GM21619 (cell line): ENCODE results near the gene C12orf56.
"Not testable (repeated sequence)": the region's sequence is repeated elsewhere in the genome, so short reads cannot be mapped to it uniquely, and the experiment has no call there.

Experiments used
- ATAC-seq: cut with Tn5 transposase; IDR thresholded peaks from one replicate; pipeline ENCODE4 v1.9.1; 2021; ENCODE audit not compliant: unreplicated experiment

The C12orf56 gene

DNA sequence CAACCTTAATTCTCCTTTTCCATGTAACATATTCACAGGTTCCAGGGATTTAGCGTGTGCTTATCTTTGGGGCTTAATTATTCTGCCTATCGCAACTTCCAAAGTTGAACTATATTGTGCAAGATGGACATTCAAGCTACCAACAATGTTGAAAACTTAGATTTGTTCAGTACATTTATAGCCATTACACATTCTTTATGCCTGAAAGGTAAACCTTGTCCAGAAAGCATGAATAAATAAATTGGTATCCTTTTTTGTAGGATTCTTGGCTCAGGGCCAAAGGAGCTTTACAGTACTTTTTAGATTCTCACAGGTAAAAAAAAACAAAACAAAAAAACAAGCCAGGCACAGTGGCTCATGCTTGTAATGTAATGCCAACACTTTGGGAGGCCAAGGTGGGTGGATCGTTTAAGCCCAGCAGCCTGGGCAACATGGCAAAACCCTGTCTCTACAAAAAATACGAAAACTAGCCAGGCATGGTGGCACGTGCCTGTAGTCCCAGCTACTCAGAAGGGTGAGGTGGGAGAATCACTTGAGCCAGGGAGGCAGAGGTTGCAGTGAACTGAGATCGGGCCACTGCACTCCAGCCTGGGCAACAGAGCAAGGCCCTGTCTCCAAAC, 3.3 kb downstream of the C12orf56 start:
- no peak for ATAC-seq

DNA sequence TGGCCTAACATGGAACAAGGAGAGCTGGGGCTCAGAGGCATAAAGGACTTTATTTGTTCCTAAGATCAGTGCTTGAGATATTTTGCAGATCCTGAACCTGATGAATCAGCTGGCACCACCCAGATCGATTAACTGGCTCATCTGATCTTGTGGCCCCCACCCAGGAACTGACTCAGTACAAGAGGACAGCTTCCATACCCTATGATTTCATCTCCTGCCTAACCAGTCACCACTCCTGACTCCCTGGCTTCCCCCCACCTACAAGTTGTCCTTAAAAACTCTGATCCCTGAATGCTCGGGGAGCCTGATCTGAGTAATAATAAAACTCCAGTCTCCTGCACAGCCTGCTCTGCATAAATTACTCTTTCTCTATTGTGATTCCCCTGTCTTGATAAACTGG, 5.1 kb downstream of the C12orf56 start:
- ATAC-seq: no peak

DNA sequence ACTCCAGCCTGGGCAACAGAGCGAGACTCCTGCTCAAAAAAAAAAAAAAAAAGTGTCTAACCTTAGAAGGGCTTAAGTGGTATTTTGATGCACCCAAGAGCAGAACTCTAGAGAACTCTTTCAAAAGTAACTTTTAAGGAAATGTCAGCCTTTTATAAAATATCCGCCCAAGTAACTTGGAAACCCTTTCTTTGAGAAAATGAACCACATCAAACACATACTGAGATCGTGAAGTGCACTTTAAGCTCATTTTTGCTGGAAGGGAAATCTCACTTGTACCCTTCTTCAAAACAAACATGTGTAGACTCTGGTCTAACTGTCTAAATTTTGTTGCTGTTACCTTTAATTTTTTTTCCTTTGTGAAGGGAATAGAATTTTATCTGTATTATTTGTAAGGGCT, 5.5 kb downstream of the C12orf56 start:
- no peak for ATAC-seq

DNA sequence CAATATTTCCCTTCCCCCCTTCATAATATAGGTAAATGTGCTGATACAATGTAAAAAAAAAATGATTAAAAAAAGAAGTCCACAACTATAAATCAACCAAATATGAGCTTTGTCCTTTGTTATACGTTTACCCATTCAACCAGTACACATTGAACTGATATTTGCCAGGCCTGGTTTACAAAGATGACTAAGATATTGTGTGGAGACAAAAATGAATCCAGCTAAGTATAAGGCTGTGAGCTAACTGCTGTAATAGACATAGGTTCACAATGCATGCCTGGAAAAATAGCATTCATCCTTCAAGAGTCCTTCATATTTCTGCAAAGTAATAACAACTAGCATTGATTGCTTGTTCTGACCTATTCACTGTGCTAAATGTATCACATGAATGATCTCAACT, 6.9 kb downstream of the C12orf56 start:
- no peak for ATAC-seq

DNA sequence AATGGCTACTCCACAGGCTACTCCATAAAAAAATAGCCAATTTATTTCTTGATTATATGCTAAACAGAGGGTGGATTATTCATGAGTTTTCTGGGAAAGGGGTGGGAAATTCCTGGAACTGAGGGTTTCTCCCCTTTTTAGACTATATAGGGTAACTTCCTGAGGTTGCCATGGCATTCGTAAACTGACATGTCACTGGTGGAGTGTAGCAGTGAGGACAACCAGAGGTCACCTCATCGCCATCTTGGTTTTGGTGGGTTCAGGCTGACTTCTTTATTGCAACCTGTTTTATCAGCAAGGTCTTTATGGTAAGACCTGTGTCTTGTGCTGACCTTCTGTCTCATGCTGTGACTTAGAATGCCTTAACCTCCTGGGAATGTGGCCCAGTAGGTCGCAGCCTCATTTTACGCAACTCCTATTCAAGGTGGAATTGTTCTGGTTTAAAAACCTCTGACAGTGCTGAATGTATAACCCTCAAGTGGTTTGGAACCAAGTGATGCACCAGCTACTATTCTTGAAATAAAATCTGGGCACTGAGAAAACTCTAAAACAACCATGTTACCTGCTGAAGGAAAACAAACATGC, 27.7 kb downstream of the C12orf56 start:
- no peak for ATAC-seq

DNA sequence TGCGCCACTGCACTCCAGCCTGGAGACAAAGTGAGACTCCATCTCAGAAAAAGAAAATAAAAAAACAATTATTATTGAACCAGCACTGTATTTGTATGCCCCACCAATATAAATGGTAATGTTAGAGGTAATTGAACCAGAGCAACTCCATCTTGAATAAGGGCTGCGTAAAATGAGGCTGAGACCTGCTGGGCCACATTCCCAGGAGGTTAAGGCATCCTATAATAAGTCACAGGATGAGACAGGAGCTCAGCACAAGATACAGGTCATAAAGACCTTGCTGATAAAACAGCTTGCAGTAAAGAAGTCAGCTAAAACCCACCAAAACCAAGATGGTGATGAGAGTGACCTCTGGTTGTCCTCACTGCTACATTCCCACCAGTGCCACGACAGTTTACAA, 29.4 kb downstream of the C12orf56 start:
- ATAC-seq: not testable (repeated sequence)

DNA sequence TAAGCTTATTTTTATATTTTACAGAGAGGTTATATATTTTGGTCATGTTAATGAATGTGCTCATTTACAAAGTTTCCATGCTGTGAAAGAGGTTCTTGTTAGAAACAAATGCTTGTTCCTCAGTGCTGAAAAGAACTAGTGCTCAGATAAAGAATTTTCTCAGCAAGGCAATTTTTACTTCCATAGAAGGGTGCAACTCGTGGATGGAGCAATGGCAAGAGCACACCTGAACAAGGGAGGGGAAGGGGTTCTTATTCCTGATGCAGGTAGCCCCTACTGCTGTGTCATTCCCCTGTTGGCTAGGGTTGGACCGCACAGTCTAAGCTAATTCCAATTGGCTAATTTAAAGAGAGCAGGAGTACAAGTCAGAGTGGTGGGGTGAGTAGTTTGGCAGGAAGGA, 34.3 kb downstream of the C12orf56 start:
- ATAC-seq: not testable (repeated sequence)

DNA sequence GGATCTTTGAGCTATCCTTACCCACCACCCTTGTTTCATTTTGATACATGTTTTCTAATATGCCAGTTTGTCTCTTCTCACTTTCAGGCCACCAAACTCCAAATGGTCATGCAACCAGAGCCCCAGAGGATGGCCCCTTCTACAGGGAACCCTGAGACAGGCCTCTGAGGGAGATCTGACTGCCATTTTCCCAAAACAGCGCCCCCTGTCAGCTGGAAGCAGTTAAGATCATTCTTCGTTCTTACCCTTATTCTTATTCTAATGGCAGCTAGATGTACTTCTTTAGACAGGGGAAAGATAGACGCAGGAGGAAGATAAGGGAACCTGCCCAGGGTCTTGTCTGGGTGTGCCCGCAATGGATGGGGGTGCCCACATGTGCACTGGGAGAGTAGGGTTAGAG, 38.4 kb downstream of the C12orf56 start:
- no peak for ATAC-seq

DNA sequence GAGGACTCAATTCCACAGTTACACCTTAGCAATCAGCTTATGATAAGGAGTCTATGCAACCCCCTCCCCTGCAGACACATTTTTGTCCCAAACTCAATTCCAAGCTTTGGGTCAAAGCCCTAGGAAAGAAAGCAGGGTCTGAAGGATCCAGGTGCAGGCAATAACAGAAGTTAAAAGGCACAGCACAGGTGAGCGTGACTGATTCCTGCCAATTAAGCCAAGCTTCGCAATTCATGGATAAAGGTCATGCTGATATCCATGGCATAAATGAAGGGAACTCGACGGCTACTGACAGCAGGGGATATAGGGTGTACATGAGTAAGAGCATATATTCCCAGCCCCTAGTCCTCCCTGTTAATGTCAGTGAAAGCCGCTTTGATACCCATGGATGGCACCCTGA, 39.3 kb downstream of the C12orf56 start:
- no peak for ATAC-seq

DNA sequence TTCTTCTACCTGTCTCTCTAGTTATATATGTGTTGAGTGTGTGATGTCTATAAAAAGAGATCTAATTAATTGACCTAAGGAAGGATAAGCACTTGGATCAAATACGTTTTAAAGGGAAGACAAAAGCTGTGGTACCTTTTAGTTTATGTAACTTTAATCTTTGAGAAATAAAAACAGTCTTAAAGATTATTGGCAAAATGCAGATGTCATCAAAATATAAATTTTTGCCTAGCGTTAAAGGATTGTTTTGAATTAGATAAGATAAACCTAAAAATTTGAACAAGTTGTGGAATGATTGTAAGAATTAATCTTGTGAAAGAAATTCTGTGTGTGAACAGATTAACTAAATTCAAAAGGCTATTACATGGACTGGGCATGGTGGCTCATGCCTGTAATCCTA, 42.9 kb downstream of the C12orf56 start:
- ATAC-seq: no peak

DNA sequence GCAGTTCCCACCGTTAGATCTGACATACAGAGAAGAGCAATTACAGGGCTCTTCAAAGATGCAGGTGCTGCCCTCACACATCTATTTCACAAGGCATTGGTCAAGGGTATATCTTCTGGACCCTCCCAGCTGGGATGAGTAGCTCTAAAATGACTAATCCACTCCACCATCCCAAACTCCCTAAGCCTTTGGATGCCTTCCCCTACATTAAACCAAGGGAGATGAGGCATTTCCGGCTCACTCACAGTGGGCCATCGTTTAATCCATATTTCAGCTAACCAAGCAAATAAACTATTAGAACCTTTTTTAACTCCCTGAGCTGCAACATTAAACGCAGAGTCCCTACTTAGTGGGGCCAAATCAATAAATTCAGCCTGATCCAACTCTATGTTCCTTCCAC, 45.9 kb downstream of the C12orf56 start:
- ATAC-seq: not testable (repeated sequence)

DNA sequence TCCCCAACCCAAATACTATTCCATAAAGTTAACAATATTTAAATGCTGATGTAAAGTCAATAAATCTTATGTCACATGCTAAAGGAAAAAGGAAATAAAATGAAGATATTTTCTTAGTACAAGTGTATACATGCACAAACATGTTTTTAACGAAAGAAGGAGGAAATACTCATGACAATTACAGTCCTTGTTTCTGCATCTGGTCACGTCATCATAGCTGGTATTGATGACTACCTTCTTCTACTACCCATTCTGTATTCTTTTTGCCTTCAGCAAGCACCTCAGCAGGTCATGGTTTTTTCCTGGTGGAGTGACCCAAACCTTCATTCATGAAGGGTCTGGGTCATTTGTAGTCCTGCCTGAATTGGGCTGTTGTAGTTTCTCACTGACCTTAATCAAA, 50.0 kb downstream of the C12orf56 start:
- not testable (repeated sequence) for ATAC-seq

DNA sequence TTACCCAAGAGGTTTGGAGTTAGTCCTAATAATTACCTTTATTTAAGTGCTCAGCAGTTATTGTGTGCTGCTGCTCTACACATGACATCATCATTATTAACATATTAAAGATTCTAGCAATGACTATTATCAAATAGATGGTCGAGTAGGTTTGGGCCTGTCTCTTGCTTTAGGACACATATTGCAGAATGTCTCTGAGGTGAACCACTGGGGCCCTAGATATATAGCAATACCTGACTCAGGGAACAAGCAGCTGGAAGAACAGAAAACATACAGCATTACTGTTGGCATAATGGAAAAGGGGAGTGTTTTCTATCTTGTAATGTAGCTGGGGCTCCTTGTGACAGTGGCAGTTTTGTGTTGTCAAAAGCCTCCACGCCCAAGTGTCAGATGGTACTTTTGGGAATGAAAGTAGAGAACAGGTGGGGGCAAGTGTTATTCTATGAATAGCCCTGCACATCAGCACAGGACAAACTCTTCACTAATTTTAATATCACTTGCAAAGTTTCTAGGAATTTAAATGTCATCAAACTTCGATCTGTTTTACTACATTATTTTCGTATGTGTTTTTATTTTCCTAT, 54.6 kb downstream of the C12orf56 start:
- no peak for ATAC-seq

DNA sequence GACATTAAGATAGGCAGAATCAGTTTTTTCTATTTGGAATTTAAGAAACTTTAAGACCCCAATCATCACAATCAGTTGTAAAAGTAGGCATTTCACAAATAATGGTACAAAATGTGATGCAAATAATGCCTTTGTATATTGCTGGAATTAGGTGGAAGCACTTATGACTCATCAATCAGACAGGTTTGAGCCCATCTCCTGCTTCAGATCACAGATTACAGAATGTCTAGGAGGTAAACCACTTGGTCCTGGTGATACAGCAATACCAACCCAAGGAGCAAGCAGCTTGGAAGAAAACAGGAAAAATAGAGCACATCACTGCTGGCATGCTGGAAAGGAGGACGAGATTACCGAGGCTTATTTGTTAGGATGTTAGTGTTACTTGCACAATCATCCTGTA, 57.6 kb downstream of the C12orf56 start:
- ATAC-seq: no peak

DNA sequence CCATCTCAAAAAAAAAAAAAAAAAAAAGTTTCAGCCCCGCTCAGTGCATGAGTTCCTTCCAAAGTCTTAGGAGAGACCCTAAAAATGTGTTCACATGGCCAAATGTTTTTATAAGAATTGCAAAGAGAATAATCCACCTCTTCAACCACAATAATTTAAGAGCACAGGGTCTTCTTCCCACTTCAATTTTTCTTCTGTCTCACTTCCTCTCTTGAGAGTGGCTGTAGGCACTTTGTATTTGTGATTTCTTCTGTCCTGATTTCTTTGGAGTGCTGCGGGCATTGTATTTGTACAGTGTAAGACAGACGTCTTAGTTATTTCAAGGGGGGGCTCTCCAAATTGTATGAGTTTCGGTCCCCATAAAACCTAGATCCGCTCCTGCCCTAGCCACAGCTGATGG, 58.3 kb downstream of the C12orf56 start:
- no peak for ATAC-seq

DNA sequence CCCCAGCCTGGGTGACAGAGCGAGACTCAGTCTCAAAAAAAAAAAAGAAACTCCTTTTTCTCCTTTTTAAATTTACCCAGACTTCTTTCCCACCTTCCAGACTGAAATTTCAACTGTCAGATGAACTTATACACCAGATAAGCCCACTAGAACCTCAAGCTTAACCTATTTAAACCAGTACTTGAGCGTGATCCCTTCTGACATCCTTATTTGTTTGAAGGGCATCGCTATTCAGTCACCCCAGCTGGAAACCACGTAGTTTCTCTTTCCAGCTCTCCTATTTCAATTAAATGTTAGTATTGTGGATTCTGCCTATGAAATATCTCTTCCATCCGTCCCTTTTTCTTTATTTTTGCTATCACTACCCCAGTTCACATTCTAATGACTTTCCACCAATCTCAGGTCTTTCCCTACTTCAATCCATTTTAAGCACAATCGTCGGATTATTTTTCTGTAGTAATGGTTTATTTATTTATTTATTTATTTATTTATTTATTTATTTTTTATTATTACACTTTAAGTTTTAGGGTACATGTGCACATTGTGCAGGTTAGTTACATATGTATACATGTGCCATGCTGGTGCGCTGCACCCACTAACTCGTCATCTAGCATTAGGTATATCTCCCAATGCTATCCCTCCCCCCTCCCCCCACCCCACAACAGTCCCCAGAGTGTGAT, 61.4 kb downstream of the C12orf56 start:
- ATAC-seq: not testable (repeated sequence)

DNA sequence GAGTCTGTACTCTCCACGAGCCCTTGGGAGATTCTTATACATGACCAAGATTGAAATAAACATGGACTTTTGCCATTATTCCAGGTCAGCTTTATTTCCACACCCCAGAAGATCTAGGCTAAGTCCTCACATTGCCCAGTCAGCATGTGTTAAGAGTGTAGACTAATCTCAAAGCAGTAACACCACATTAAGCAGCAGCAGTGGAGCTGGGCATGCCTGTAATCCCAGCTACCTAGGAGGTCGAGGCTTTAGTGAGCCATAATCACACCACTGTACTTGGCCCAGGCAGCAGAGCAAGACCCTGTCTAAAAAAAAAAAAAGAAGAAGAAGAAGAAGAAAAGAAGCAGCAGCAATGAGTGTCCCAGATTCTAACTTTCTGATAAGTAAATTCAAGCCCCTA, 65.5 kb downstream of the C12orf56 start:
- no peak for ATAC-seq

DNA sequence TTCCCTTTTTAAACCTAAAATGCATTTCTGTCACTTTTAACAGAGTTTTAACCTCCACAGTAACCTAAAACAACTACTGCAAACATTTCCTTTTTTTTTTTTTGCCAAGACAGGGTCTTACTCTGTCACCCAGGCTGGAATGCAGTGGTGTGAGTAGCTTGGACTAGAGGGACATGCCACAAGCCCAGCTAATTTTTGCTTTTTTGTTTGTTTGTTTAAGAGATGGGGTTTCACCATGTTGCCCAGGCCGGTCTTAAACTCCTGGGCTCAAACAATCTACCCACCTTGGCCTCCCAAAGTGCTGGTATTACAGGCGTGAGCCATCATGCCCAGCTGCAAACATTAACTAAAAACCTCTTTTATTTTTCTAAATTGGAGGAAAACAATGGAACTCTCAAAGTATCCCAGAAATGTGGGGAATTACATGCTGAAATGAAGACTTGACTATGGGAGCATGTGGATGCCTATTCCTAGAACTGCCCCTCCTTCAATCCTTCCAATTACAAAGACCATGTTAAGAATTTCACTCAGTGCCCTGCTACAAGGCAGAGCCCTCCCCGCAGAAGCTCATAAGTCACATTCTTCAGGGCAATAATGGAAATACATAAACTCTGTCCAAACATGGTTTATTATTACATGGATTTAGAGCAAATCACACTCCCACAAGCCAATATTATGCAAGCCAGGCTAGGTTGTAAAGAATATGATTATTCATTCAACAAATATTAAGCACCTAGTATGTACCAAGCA, 66.9 kb downstream of the C12orf56 start:
- ATAC-seq: no peak

DNA sequence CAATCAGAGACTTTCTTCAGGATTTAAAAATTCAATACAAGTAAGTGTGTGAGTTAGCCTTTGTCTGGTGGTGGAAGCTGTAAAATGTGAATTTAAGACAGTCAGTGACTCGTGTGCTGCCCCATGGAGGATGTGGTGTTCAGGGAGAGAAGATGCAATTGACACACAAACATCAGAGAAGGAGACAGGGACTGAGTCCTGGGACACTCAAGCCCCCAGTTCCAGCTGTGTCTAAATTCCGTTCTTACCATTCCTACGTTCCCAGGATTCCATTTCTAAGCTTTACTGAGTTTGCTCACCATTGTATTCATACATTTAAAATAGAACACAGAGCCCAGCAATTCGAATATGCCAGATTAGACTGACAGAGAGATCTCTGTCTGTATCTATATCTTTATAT, 67.6 kb downstream of the C12orf56 start:
- no peak for ATAC-seq

DNA sequence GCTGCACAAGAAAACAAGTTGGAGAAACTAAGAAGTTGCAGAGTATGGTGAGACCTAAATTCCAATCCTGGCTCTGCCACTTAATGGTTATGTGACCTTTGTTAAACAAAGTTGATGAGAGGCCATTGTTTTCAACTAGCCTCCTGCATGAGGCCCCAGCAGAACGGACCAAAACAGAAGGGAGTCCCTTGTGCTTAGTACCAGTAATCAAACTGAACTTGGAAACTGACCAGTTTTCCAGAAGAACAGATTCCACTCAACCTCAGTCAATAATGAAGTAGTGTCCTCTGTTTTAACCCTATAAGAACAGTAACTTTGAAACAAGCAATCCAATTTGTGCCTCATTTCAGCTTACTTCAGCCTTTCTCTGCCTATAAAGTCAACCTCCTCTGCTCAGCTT, 69.9 kb downstream of the C12orf56 start:
- no peak for ATAC-seq

DNA sequence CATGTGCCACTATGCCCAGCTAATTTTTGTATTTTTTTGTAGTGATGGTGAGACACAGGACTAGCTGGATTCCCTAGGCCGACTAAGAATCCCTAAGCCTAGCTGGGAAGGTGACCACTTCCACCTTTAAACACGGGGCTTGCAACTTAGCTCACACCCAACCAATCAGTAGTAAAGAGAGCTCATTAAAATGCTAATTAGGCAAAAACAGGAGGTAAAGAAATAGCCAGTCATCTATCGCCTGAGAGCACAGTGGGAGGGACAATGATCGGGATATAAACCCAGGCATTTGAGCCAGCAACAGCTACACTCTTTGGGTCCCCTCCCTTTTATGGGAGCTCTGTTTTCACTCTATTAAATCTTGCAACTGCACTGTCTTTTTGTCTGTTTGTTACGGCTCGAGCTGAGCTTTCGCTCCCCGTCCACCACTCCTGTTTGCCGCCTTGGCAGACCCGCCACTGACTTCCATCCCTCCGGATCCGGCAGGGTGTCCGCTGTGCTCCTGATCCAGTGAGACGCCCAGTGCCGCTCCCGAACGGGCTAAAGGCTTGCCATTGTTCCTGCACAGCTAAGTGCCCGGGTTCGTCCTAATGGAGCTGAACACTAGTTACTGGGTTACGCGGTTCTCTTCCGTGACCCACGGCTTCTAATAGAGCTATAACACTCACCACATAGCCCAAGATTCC, 70.9 kb downstream of the C12orf56 start:
- not testable (repeated sequence) for ATAC-seq
